RWPE1 (cell line): ENCODE data around the gene MANBA.

Source experiments
- CTCF ChIA-PET: fragments of 350-600 bp; sonication (Branson Sonifier 250); formaldehyde crosslinking; extraction: SDS; loops from one replicate; lab custom pipeline; 2021; lab: Yijun Ruan, JAX
- POLR2A ChIA-PET: fragments of 400-600 bp; formaldehyde crosslinking; extraction: SDS; loops from one replicate; lab custom pipeline; 2020; ENCODE audit warnings: antibody characterized with exemption; ENCODE audit not compliant: low non-redundant PET; lab: Yijun Ruan, JAX
- DNase-seq: peaks from one replicate; pipeline ENCODE4 v3.0.0; 2012; ENCODE audit warnings: low spot score
- H3K27ac ChIP-seq: fragments of 450-650 bp; 2 replicates; pipeline ENCODE4 v1.5.1; 2017
- TF ChIP-seq, protein P1 (sequence below): fragments of 450-650 bp; conservative IDR thresholded peaks from 2 replicates; pipeline ENCODE4 v1.5.1; 2017; ENCODE audit warnings: low read depth, mild to moderate bottlenecking

The MANBA gene

GRCh38 chr4:102599886-102600285 lies 160.9 kb downstream of the MANBA start:
- TF ChIP-seq, protein P1, sequence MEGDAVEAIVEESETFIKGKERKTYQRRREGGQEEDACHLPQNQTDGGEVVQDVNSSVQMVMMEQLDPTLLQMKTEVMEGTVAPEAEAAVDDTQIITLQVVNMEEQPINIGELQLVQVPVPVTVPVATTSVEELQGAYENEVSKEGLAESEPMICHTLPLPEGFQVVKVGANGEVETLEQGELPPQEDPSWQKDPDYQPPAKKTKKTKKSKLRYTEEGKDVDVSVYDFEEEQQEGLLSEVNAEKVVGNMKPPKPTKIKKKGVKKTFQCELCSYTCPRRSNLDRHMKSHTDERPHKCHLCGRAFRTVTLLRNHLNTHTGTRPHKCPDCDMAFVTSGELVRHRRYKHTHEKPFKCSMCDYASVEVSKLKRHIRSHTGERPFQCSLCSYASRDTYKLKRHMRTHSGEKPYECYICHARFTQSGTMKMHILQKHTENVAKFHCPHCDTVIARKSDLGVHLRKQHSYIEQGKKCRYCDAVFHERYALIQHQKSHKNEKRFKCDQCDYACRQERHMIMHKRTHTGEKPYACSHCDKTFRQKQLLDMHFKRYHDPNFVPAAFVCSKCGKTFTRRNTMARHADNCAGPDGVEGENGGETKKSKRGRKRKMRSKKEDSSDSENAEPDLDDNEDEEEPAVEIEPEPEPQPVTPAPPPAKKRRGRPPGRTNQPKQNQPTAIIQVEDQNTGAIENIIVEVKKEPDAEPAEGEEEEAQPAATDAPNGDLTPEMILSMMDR: no peak
- POLR2A ChIA-PET: no interaction called here
- H3K27ac ChIP-seq: no peak overlapping the region
- CTCF ChIA-PET: no interaction called here
- DNase-seq: peak; percentile 7

DNA sequence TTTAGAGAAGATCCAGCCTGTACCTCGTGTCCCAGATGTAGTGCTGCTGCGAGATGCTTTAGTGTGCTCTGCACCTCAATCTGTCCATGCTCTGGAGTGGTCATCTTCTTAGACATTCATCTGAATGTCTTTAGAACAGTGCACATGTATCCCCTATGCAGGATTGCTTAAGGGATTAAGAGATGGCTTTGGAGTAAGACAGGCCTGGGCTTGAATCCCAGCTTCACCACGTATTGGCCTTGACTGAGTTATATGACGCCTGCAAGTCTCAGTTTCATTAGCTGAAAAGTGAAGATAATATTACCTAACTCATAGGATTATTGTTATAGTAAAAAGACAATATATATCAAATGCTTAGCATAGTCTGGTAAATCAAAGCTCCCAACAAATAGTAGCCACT lies 161.3 kb downstream of the MANBA start:
- no peak overlapping the region for H3K27ac ChIP-seq
- POLR2A ChIA-PET: no interaction called here
- TF ChIP-seq, protein P1: no peak
- peak; percentile 13 for DNase-seq
- CTCF ChIA-PET: no interaction called here

- ChIA-PET CTCF (no interaction called here), POLR2A (no interaction called here)
- H3K27ac ChIP-seq: no peak overlapping the region
- TF ChIP-seq, protein P1: no peak
- DNase-seq: no peak
These were observed 161.9 kb downstream of the MANBA start for GRCh38 chr4:102598762-102599374.

DNA sequence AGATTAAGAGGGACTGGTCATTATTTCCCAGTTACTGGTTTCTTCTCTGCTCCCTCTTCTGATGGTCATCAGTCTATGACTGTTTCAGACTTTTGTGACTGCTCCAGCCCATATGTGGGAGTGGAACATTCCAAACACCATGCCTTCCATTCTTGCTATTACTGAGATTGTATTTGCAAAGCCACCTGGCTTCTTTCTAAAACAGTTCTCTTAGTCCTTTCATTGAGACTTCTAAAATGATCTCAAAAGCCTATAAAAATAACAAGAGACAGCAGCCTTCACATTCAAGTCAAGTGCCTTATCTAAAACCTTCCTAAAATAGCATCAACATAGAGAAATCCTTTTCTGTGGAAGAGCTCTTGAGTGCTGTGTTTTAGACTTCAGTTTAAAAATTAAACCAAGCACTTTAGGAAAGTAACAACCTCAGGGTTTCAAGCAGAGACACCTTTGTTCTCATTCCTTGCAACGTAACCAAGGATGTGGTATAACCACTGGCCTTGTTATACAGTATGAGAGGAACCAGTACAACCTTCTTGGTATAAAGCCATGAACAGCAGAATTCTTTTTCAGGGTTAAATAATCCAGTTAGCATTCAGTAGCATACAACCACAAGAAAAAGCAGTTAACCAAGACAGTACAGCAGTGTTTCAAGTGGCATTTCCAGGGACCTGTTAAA lies 162.5 kb downstream of the MANBA start:
- no peak for DNase-seq
- POLR2A ChIA-PET: no interaction called here
- no peak overlapping the region for H3K27ac ChIP-seq
- TF ChIP-seq, protein P1: no peak
- CTCF ChIA-PET: no interaction called here

DNA sequence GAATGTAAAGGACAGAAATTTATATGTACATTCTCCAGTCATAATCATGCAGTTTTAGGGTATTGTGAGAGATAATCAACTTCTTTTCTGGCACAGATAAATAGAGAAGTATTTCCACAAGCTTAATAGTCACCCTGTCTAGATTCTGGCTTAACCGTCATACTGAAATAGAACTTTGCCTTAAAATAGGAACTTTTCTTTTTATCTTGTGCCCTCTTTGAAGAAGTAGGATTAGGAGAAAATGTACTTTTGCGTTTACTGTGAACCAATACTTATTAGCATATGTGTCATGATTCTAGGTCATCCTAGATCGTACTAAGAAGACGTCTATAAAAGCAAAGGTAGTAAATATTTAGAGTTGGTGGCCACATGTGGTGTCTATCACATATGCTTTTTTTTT lies 164.2 kb downstream of the MANBA start:
- CTCF ChIA-PET: no interaction called here
- TF ChIP-seq, protein P1: no peak
- no peak overlapping the region for H3K27ac ChIP-seq
- POLR2A ChIA-PET: no interaction called here
- DNase-seq: no peak

DNA sequence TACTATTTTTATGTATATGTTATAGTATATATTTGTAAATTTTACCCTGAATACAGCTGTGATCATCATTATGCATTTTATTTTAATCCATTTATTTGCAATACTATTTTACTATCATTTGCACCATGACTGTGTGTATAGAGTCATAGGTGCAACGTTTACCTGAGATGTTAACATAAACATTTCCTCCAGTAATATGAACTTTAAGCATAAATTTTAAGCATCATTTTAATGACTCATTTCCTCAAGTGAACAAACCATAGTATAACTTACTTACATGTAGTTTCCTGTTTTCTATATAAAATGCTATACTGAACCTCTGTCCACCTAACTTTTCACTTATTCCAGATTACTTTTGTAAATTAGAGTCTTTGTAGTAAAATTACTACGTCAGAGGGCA lies 166.8 kb downstream of the MANBA start:
- CTCF ChIA-PET: no interaction called here
- TF ChIP-seq, protein P1: no peak
- DNase-seq: no peak
- no peak overlapping the region for H3K27ac ChIP-seq
- POLR2A ChIA-PET: no interaction called here
